D341Med (cell line): ENCODE results near the gene CFTR.

Experiments
- DNase-seq: peaks from one replicate; pipeline ENCODE4 v3.0.0; 2012; ENCODE audit warnings: low spot score

The CFTR gene

DNA sequence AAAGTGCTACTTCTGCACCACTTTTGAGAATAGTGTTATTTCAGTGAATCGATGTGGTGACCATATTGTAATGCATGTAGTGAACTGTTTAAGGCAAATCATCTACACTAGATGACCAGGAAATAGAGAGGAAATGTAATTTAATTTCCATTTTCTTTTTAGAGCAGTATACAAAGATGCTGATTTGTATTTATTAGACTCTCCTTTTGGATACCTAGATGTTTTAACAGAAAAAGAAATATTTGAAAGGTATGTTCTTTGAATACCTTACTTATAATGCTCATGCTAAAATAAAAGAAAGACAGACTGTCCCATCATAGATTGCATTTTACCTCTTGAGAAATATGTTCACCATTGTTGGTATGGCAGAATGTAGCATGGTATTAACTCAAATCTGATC, 110.4 kb downstream of the CFTR start:
- DNase-seq: no peak

DNA sequence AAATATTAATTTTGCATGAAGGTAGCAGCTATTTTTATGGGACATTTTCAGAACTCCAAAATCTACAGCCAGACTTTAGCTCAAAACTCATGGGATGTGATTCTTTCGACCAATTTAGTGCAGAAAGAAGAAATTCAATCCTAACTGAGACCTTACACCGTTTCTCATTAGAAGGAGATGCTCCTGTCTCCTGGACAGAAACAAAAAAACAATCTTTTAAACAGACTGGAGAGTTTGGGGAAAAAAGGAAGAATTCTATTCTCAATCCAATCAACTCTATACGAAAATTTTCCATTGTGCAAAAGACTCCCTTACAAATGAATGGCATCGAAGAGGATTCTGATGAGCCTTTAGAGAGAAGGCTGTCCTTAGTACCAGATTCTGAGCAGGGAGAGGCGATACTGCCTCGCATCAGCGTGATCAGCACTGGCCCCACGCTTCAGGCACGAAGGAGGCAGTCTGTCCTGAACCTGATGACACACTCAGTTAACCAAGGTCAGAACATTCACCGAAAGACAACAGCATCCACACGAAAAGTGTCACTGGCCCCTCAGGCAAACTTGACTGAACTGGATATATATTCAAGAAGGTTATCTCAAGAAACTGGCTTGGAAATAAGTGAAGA, 112.3 kb downstream of the CFTR start:
- no peak for DNase-seq

DNA sequence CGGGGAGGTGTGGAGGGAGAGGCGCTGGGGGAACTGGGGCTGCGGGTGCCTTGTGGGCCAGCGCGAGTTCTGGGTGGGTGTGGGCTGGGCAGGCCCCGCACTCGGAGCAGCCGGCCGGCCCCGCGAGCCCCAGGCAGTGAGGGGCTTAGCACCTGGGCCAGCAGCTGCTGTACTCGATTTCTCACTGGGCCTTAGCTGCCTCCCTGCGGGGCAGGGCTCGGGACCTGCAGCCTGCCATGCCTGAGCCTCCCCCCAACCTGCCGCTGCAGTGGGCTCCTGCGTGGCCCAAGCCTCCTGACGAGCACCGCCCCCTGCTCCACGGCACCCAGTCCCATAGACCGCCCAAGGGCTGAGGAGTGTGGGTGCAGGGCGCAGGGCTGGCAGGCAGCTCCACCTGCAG, 116.3 kb downstream of the CFTR start:
- no peak for DNase-seq

DNA sequence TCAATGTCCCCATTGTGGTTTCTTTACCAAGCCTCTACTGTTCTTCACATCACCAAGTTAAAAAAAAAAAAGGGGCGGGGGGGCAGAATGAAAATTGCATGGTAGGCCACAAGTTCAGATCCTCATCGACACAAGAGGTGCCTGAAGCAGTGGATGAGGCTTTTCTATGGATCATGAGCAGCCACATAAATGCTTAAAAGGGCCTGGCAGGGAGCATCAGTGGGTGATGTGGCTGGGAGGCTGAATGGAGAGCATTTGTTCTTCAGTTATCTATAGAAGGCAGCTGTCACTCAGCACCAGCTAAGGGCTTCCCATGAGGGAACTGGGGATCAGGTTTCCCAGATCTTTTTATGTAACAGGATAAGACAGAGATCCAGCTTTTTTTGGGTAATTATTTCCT, 117.9 kb downstream of the CFTR start:
- no peak for DNase-seq

DNA sequence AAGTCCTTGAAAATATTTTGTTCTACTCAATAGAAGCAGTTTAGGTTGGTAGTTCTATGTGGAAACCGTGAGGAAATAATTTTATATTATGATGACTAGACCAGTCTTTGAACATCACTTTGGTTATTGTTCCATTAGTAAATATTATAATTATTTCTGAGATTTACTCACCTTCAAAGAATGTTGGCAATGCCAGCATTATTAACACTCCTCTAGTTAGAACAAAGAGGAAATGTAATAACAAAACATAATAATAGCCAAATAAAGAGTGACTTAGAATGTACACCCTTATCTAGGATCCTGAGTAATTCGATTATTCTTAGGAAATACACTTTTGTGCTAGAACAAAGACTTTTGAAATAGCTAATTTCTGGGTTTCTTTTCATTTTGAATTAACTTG, 121.1 kb downstream of the CFTR start:
- DNase-seq: no peak

DNA sequence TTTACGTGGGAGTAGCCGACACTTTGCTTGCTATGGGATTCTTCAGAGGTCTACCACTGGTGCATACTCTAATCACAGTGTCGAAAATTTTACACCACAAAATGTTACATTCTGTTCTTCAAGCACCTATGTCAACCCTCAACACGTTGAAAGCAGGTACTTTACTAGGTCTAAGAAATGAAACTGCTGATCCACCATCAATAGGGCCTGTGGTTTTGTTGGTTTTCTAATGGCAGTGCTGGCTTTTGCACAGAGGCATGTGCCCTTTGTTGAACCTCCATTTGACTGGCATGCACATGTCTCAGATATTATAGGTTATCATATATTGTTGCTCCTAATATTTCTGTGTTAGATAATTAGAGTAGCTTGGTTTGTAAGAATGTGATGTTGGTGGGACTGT, 123.8 kb downstream of the CFTR start:
- DNase-seq: no peak

DNA sequence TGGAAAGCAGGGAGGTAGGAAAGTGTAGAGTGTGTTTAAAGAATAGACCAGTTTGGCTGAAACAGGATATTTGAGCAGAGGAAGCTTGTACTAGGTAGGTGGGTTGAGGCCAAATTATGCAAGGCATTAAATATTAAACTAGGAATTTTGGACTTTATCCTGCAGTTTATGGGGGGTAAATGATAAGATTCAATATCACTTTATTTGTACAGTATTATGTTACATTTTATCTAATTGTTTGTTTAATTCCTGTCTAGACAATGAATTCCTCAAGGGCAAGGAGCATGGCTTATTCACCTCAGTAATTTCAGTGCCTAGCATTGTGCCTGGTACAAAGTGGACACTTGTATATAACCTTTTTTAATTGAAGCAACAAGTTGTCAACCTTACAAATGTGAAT, 125.9 kb downstream of the CFTR start:
- no peak for DNase-seq

DNA sequence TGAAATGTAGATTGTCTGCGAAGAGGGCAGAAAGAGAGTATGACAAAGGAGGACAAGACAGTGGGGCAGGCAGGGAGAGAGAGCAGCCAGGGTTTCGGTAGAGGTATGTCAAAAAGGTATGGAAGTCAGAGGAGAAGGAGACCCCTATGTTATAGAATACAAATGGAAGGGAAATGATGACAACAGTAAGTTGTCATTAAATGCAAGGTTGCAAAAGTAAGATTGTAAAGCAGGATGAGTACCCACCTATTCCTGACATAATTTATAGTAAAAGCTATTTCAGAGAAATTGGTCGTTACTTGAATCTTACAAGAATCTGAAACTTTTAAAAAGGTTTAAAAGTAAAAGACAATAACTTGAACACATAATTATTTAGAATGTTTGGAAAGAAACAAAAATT, 126.3 kb downstream of the CFTR start:
- DNase-seq: no peak

DNA sequence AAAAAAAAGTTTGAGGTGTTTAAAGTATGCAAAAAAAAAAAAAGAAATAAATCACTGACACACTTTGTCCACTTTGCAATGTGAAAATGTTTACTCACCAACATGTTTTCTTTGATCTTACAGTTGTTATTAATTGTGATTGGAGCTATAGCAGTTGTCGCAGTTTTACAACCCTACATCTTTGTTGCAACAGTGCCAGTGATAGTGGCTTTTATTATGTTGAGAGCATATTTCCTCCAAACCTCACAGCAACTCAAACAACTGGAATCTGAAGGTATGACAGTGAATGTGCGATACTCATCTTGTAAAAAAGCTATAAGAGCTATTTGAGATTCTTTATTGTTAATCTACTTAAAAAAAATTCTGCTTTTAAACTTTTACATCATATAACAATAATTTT, 130.6 kb downstream of the CFTR start:
- no peak for DNase-seq

DNA sequence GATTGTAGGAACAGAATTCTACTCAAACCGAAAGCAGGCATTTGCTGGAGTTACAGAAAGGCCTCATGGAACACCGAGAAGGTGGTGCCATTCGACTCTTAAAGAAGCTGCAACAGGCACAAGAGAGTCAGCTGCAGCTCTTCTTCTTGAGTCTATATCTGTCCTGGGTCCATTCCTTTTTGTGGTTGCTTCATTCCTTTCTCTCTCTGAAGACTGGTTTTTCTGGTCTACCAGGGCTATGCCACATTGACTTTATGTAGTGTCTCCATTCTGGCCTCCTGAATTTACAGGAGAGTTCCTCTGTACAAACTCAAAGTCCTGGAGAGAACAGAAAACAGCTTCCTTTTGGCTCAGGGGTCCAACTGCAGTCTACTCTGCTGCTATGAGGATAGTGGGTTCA, 132.8 kb downstream of the CFTR start:
- no peak for DNase-seq

DNA sequence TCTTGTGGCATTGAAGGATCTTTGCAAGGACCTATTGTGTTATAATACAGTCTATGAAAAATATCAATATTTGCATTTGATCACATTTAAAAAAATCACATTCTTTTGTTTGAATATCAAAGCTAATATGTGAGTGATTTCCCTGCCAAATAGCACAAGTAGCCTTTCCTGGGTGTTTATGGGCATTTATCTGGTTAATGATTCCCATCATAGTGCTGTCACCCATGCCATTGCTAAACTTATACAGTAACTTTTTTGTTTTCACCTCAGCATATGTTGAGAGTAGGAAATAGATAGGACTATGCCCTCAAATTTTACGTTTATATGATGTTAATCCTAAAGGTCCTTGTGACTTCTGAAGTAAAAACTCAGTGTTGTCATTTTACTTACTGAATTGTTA, 136.9 kb downstream of the CFTR start:
- DNase-seq: no peak

DNA sequence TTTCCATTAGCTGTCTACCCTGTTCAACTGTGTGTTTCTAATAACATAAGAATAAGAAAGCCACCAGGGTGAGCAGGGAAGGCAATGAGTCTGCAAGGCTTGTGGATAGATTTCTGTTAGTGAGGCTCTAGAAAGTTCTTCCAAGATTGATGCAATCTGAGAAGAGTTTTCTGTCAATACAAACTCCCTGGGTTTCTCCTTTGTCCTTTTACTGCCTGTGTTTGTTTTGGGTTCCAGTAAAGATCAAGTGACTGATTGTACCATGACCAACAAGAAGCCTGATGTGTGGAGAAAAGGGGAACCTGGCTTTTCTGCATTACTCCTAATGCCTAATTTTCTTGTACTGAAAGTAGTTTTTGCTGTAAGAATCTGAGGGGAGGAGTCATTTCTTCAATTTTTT, 139.9 kb downstream of the CFTR start:
- no peak for DNase-seq

DNA sequence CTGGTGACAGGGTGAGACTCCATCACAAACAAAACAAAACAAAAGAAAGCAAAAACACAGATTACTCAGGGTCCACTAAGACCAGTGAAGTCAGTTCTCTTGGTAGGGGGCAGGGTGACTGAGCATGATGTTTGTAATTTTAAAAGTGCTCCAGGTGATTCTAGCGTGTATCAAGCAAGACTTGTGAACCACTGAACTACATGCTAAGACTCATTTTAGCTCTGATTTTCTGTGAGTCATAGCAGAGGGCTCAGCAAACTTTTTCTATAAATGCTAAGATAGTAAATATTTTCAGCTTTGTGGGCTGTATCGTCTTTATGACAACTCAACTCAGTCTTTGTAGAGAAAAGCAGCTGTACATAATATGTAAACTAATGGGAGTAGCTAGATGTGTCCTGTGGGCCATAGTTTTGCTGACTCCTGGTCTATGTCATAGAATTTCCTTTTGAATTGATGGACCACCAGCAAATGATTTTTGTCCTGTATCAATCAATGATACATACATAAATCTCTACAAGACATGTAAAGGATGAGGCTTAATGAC, 141.3 kb downstream of the CFTR start:
- DNase-seq: no peak

DNA sequence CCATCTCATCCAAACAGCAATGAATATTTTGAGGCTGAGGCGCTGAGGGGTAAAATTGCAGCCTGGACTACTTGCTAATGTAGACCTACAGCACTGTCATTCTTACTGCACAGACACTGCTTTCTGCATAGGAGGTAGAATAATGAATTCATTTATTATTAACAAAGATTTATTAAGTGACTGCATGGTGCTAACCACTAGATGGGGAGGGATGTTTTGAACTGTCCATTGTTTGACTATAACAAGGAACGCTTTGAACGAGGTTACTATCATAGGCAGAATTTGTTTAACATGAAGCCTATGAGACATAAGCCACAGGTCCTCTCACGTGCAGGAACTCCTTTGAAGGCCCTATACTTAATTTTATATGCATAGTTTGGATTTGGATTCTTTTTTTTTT, 143.8 kb downstream of the CFTR start:
- DNase-seq: no peak

DNA sequence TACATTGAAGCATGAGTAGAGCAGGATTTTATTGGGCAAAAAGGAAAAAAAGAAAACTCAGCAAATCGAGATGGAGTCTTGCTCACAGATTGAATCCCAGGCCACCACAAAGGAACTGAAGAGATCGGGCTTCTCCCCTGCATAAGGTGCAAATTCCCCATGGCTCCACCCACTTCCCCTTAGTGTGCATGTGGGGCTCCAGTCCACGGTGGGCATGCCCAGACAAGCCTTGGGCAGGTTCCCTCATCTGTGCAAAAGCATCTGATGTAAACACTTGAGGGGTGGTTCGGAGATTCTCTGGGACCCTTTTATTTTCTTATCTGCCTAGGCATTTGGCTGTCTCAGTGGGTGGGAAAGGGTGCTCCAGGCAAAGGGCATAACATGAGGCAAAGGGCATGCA, 150.7 kb downstream of the CFTR start:
- no peak for DNase-seq

DNA sequence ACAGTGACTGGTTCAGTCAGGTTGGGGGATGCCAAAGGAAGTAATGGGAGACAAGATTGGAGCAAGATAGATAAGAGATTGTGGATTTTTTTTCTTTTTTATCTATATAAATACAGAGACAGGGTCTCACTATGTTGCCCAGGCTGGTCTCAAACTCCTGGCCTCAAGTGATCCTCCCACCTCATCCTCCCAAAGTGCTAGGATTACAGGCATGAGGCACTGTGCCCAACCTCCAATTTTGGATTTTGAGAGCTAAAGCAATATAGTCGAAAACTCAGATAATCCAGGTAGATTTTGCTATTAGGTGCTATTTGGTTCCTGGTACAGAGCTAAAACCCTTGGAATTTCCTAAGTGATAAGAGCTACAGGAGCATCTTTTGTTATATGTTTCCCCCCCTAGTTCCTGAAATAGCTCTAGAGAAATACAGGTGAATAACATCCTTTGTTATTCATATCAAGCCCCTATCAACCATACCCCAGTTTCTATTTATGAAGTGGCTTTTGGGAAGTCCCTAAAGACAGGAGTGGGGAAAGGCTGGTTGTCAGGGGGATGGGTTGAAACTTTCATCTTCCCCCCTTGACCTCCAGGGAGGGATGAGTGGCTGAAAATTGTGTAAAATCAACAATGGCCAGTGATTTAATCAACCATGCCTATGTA, 151.2 kb downstream of the CFTR start:
- DNase-seq: no peak

DNA sequence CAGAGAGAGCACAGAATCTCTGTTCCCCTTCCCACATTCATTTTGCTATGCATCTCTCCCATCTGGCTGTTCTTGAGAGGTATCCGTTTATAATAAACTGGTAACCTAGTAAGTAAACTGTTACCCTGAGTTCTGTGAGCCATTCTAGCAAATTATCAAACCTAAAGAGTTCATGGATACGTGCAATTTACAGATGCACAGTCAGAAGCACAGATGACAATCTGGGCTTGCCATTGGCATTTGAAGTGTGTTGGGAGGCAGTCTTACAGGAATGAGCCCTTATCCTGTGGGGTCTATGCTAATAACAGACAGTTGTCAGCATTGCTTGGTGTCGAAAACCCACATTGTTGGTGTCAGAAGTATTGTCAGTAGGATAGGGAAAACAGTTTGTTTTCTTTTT, 151.8 kb downstream of the CFTR start:
- no peak for DNase-seq

DNA sequence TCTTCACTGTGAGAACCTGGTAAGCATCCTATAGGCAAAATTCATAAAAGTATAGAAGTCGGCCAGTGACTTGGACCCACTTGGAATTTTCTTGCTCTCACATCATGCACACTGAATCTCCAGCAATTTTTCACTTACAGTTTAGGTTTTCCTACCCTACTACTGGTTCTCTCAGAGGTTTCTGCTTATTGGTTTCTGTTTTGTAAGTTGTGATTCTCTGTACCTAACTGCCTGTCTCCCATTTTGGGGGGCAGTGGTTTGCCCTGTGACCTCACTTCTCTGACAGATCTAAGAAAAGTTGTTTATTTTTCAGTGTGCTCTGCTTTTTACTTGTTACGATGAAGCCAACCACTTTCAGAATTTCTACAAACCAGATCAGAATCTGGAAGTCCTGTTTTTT, 158.1 kb downstream of the CFTR start:
- DNase-seq: no peak

DNA sequence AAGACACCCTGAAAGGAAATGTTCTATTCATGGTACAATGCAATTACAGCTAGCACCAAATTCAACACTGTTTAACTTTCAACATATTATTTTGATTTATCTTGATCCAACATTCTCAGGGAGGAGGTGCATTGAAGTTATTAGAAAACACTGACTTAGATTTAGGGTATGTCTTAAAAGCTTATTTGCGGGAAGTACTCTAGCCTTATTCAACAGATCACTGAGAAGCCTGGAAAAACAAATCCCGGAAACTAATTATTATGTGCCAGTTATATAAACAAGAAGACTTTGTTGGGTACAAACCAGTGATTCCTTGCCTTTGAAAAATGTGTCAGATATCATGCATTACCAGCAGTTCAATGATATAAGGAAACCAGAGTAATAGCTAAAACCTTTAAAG, 160.1 kb downstream of the CFTR start:
- no peak for DNase-seq

DNA sequence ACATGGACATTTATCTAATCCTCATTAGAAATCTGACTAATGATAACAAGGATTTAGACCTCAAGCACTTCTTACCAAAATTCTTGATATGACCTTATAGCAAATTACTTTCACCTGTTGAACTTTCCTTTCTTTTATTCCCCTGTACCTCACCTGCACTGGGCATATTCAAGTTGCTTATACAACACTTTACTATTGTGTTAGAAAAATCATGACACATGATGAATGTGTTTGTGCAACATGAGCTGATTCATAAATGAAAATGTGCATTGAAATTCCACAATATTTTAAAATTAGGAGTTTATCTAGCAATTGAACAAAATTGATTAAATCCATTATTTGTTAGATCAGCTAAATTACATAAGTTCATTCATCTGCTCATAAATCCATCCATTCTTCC, 160.6 kb downstream of the CFTR start:
- no peak for DNase-seq

DNA sequence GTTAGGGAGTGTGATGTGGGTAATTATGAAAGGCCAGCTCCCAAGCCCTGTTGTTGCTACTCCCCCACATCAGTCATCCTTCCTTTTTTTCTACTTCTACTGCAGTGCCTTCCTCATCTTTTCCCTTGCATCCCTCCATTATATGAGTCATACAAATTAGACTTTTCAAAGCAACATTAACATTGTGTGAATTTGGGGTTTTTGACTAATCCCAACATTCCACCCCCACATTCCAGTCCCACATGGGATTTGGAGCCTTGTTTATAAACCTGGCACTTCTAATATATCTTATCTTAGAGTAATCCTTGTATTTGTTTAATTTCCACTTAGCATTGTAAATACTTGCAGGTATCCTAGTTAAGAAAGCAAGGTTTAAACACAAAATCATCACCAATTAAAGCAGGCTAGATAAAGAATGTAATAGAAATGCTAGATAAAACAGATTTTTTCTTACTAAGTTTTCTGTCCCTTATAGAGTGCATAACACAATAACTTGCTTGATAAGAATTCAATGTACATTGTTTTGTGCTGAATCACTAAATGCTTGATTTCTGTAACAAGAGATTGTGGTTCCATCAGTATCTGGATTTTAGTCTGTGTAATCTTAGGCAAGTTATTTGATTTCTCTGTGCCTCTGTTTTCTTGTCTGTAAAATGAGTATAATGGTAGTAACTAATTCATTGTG, 165.8 kb downstream of the CFTR start:
- no peak for DNase-seq

DNA sequence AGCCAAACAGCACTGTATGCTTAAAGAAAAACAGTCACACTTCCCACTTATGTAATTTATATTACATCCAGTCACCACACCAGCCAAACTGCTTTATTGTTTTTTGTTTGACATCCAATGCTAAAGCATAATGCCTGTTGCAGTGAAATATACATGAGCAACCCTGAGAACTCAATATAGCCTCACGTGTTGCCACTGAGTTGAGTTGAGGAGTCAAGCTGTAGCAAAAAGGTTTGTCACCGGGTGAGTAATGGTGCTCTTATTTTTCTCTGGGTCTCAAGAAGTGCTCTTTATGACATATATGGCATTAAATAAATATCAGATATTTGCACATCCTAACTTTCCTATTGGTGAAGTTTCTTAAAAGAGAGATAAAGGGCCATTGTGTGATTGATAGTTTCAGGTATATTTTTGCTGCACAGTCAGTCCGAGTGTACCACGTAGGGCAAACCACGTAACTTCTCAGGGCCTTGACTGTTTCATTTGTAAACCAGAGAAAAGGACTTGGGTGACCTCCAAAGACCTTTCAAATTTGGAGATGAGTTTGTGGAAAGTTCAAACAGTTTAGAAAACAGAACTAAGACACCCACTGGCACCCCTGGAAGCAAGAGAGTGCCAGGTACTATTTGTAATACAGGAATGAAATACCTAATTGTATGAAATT, 168.5 kb downstream of the CFTR start:
- DNase-seq: no peak
